Kidney epithelial cell (primary cell): ENCODE results near the gene YKT6. TPM values are rescaled to one million over a fixed set of nuclear protein-coding genes. Genes with fewer than 3 reads are reported as not detected.

Source experiments
- DNase-seq: peaks from one replicate; pipeline ENCODE4 v3.0.0-alpha.2; 2010; ENCODE audit warnings: low read depth
- H3K27me3 ChIP-seq: 2 replicates; pipeline ENCODE4 v1.6.0; 2011; ENCODE audit warnings: low read length; ENCODE audit not compliant: control insufficient read depth, insufficient read depth
- H3K36me3 ChIP-seq: 2 replicates; pipeline ENCODE4 v1.5.1; 2011; ENCODE audit warnings: low read length; ENCODE audit not compliant: control insufficient read depth, insufficient read depth
- H3K4me3 ChIP-seq: 2 replicates; pipeline ENCODE4 v1.5.1; 2011; ENCODE audit warnings: low read depth, mild to moderate bottlenecking, control low read depth, low read length
- CTCF ChIP-seq: IDR thresholded peaks from 2 replicates; pipeline ENCODE4 v1.5.1; 2011; ENCODE audit warnings: mild to moderate bottlenecking, moderate library complexity, low read length, control low read depth, inconsistent platforms; ENCODE audit not compliant: insufficient read depth, poor library complexity, severe bottlenecking
- total RNA-seq: library from RNA; depleted of rRNA; stranded (reverse); fragments of >200 nt; gene quantifications from 2 replicates; pipeline ENCODE4 v1.2.3, GENCODE V29; 2015

YKT6 gene
- total RNA-seq, 1 donor from 2014 or later = 124 TPM

GRCh38 chr7:44223362-44224079, 22.7 kb downstream of the YKT6 start:
- no peak for TF ChIP-seq CTCF
- Histone ChIP-seq H3K4me3 (no peak overlapping the region), H3K27me3 (peaks cover 32% of the 10 kb centered on the region), H3K36me3 (no peaks in the 10 kb centered on the region)
- no peak for DNase-seq

DNA sequence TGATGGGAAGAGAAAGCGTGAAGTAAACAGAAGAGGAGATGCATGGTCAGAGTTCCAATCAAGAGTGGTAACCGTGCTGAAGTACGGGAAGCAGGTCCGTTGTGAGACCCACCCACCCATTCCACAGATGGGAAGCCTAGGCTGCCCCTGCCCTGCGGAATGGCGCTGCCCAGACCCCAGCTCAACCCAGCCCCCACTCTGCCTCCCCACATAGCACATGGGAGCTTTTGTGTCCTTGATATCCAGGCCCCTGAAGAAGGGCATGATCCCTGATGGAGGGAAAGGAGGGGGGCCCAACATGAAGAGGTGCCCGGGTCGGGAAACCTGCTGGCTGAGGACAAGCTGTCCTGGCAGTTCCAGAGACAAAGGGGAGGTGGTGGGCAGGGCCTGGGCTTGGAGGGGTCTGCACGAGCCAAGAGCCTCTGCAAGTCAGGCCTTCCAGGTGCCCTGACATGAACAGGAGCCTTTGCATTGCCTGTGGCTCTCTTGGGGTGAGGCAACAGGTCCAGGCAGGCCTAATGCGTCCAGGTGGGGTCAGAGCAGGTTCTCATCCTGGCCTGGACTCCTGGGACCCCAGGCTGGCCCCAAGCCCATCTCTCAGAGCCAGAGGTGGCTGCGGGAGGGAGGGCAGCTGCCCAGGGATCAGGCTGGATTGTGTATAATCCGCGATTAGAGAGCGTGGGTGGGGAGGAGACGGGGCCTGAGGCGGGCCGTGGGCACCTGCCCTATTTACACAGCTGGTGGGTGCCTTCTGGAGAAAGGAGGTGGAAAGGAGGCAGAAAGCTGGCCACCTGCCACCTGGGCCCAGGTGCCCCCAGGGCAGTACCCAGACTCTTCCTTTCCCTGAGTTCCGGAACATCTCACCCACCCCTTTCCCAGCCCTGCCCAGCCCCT, 23.5 kb downstream of the YKT6 start:
- no peak for DNase-seq
- peaks cover 32% of the 10 kb centered on the region for H3K27me3 ChIP-seq
- no peak overlapping the region for H3K4me3 ChIP-seq
- TF ChIP-seq CTCF = no peak
- H3K36me3 ChIP-seq = no peaks in the 10 kb centered on the region

GRCh38 chr7:44224974-44225565, 24.3 kb downstream of the YKT6 start:
- Histone ChIP-seq H3K27me3 (peaks cover 36% of the 10 kb centered on the region), H3K36me3 (no peaks in the 10 kb centered on the region), H3K4me3 (no peak overlapping the region)
- no peak for TF ChIP-seq CTCF
- no peak for DNase-seq

DNA sequence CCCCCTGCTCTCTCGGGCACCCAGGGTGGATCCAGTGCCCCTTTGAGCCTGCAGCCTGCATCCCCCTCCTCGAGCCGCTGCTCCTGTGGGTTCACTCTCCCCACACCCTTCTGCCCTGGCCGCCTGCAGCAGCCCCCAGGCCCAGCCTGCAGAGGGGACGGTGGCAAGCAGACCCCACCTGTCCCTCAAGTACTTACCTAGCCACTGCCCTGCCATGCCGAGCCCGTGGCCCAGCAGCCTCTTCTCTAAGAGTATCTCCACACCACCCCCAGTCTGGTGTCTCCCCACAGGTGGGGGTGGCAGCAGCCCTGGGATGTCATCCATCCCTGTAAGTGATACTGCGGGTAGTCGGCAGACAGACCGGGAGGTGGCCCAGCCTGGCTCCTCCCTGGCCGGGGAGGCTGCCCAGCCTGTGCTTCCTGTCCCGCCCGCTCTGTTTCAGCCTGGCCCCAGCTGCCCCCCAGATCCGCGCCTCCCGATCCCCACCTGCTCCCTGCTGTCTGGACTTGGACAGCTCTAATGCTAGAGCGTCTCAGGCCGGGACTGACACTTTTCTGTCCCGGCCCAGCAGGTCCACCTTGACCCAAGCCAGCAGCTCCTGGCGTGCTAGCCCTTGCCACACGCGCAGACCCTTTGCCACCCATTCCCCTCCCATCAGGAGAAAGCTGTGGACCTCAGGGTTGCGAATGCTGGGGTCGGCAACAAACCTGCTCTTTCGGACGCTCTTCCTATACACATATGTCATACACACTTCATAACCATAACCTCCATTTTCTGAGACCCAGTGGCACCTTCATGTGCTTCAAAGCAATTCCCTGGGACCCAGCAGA, 25.0 kb downstream of the YKT6 start:
- DNase-seq = no peak
- Histone ChIP-seq H3K27me3 (peaks cover 36% of the 10 kb centered on the region), H3K4me3 (no peak overlapping the region), H3K36me3 (no peaks in the 10 kb centered on the region)
- no peak for TF ChIP-seq CTCF

DNA sequence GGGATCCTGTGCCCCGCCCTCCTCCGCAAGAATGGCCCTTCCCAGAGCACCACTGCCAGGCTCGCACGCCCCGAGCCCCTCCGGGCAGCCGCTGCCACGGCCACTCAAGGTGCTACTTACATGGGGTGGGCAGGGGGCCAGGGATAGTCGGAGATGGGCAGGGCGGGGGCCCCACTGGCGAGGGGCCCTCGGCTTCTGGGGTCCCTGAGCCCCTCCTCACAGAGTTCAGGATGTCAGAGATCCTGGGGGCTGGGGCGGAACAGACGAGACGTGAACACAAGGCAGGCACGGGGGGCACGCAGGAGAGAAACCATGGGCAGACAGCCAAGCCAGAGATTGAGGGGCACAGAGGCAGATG, 25.6 kb downstream of the YKT6 start:
- no peak for TF ChIP-seq CTCF

More for the DNA sequence above, 25.6 kb downstream of the YKT6 start:
- Histone ChIP-seq H3K36me3 (no peaks in the 10 kb centered on the region), H3K27me3 (peaks cover 35% of the 10 kb centered on the region), H3K4me3 (no peak overlapping the region)
- DNase-seq = no peak
